Stimulated activated CD4-positive, alpha-beta T cell treated with anti-CD3 and anti-CD28 coated beads, Interleukin-2, amount 100 ng/mL, for 48 hours (primary cell): ENCODE results near the gene RBM22.
"Not testable (repeated sequence)": the region's sequence is repeated elsewhere in the genome, so short reads cannot be mapped to it uniquely, and the experiment has no call there.

Source experiments
- DNase-seq, 2 donors: peaks; one replicate each; pipeline ENCODE4 v3.0.0-alpha.2; 2020

Gene RBM22

DNA sequence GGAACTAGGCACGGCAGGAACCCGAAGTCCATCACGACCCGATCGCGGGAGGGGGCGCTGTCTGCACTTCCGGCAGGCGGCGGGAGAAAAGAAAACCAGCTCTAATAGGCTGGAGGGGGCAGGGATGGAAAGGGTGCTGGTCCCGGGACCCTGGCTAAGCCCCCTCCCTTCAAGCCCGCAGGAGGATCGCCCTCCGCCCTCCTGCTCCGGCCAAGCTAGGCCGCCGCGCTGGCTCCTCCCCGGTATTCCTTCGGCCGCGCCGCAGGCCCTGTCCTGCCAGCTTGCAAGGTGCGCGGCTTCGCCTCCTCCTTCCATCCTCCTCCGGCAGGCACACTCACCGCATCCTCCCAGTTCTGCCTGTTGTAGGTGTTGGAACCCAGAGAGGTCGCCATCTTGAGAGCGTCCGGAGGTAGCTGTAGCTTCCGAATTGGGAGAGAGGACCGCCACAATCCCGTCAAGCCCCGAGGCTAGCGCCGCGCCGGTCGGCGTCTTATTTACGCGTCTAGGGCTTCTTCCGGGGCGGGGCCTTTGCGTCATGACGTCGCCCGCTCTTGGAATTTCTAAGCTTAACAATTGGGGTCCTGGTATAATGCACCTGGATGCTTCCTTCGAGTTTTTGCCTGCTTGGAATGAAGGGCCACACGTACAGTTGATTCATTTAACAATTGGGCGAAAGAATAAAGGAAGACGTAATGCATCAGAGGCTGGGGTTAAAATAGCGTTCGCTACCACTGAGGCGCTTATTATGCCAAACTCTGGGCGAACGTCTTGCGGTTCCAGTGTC lies at the start of gene RBM22:
Gene RBM22 (minus strand): TSS at position 469 of the 784 bp plus-strand sequence. CDS start 77 bp downstream, at position 392.
- peak; percentile 84 to 87 for DNase-seq

DNA sequence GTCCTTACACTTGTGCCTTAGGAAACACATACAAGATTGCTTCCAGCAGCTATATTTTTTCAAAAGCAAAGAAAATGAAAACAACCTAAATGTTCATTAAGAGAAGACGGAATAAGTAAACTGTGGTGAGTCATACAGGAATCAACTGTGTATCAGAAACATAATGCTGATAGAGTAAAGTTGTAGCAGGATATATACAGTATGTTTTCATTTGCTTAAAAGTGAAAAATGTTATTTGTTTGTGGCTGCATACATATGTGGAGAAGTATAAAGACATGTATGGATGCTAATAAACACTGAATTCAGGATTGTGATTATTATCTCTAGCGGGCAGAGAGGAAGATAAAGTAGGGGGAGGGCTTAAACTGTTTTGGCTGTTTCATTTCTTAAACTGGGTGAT lies 49.6 kb upstream of the RBM22 start:
- no peak for DNase-seq

DNA sequence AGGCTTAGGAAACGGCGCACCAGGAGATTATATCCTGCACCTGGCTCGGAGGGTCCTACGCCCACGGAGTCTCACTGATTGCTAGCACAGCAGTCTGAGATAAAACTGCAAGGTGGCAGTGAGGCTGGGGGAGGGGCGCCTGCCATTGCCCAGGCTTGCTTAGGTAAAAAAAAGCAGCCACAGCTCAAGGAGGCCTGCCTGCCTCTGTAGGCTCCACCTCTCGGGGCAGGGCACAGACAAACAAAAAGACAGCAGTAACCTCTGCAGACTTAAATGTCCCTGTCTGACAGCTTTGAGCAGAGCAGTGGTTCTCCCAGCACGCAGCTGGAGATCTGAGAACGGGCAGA lies 42.3 kb upstream of the RBM22 start:
- DNase-seq: not testable (repeated sequence)

DNA sequence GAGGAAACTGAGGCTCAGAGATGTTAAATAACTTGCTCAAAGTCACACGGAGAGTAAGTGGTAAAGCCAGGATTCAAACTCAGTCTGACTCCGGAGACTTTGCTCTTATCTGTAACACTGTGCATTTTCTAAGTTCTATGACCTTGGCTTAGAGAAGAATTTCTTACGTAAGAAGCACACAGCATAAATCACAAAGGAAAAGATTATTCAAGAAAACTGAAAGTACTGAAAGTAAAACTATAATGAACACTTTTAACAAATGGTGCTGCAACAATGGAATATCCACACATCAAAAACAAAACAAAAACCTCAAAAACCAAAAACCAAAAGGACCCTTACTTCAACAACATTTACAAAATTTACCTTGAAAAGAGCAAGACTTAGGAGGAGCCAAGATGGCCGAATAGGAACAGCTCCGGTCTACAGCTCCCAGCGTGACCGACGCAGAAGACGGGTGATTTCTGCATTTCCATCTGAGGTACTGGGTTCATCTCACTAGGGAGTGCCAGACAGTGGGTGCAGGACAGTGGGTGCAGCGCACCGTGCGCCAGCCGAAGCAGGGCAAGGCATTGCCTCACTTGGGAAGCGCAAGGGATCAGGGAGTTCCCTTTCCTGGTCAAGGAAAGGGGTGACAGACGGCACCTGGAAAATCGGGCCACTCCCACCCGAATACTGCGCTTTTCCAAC lies 41.7 kb upstream of the RBM22 start:
- not testable (repeated sequence) for DNase-seq

DNA sequence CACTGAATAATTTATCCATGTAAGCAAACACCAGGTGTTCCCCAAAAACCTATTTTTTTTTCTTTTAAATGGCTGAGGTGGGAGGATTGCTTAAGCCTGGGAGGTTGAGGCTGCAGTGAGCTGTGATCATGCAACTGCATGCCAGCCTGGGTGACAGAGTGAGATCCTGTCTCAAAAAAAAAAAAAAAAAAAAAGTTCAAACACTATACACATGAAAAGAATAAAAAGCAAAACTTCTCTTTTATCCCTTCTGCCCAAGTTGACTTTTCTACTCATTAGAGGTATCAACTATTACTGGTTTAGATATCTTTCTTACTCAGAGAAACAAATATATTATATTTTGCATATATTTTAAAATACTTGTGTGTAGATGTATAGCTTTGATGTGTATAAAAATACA lies 40.1 kb upstream of the RBM22 start:
- DNase-seq: no peak

DNA sequence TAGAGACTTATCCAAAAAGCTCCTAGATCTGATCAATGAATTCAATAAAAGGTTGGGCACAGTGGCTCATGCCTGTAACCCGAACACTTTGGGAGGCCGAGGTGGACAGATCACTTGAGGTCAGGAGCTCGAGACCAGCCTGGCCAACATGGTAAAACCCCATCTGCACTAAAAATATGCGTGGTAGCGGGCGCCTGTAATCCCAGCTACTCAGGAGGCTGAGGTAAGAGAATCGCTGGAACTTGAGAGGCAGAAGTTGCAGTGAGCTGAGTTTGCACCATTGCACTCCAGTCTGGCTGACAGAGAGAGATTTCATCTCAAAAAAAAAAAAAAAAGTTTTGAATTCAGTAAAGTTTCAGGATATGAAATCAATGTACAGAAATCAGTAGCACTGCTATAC lies 38.0 kb upstream of the RBM22 start:
- no peak for DNase-seq

DNA sequence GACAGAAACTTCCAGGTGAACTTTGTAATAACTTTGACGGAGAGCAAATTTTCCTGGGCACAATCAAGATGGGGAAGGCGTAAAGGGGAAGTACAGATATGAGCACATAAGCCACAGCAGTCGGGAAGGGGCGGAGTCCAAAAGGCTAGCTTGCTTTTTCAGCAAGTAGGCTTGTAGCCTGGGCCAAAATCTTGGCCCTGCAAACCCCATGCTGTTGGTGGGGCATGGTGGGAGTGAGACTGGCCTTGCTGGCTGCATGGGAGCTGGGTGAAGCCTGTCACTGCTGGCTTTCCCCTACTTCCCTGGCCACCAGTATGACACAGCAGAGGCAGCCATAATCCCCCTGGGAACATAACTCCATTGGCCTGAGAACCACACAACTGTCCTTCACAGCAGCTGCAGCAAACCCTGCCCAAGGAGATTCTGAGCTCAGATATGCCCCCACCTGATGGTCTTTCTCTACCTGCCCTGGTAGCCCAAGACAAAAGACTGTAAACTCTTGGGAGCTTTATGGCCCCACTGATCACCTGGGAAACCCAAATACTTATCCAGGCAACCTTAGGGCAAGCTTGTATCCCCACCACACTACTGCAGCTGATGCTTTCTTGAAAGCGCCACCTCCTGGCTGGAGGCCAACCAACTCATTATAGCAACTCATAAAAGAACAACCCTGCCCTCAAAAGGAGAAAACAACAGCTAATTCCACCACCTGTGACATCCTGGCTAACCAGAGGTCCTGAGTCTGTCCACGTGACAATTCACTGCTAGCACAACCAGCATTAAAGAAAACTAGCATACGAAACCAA lies 33.9 kb upstream of the RBM22 start:
- peak in 1 of 2 donors; percentile 8 for DNase-seq

DNA sequence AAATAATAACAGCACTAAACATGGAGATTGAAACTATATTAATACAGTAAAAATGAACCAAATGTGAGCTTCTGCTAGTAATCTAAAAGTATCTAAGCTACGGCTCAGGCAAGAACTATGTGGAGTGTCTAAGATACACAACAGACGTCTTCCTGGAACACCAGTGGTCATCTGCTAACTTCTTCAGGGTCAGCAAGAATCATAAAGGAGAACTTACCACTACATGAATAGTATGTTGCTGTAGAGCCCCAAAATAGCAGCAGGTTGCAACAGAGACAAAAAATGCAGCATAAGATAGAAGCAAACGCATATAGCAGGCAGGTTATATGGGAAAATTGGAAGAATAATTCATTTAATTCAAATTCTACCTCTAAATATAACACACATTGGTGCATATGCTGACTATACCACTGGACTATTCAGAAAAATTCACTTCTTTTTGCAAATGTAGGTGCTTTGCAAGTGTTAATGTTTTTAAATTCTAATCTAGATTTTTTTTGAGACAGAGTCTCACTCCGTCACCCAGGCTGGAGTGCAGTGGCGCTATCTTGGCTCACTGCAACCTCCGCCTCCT lies 30.9 kb upstream of the RBM22 start:
- DNase-seq: no peak

DNA sequence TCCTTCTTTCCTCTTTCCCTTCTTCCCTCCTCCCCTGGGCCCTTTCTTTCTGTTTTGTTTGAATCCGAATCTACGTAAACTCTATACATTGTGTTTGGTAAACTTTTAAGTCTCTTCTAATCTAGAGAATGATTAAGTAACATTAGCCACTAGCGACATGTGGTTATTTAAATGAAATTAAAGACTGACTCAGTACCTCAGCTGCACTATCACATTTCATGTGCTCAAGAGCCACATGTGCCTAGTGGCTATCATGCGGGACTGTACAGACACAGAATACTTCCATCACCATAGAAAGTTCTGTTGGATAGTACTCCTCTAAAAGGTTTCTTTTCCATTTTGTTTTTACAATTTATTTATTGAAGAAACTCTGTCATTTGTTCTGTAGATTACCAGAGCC lies 29.0 kb upstream of the RBM22 start:
- DNase-seq: no peak

DNA sequence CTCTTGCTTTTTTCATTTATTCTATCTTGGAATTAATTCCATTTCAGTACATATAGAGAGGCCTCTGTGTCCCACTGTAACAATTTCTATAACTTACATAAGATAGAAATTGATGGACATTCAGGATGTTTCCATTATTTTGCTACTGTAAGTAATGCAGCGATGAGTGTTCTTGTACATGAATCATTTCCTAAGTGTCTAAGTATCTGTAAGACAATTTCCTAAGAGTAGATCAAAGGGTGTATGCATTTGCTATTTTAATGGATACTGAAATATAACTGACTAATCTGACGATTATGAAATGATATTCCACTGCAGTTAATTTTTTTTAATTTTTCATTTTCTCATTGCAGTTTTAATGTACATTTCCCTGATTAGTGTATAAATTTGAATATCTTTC lies 23.0 kb upstream of the RBM22 start:
- no peak for DNase-seq

DNA sequence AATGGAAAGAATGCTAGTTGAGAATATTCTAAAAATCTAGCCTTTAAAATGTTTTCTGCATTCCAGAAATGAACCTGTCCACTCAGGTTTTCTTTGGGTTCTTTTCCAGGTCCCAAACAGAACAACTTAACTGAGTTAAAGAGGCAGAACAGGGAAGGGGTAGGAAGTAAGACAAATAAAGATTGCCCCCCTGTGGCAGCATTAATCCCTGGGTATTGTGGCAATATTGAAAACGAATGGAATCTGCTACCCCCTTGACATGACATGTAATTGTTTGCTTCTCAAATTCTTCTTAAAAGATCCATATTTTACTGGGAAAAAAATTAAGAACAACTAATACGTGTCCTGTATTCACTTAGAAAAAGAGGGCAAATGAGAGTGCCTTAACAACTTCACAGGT lies 9.3 kb upstream of the RBM22 start:
- no peak for DNase-seq

DNA sequence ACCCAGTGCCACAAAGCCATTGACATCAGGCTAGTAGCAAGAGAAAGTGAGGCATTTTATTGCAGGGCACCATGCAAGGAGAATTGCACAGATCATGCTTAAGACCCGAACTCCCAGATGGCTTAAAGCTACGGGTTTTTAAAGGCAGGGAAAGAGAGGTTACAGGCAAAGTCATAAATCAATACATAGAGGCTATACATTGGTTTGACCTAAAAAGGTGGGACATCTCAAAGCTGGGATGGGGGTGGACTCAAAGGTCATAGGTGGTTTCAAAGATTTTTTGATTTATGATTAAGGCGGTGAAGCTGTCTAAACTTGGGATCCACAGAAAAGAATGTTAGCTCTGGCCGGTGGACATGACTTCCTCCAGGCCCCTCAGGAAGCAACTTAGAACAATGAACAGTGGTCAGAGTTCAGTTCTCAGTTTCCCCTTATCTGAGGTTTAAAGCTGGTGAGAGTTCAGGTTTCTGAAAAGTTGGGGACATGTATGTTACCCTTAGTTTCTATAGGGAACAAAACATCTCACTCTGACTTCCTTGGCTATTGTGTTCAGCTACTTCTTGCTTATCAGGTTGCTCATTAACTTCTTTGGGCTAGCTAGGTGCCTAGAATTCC lies 6.0 kb upstream of the RBM22 start:
- DNase-seq: no peak

DNA sequence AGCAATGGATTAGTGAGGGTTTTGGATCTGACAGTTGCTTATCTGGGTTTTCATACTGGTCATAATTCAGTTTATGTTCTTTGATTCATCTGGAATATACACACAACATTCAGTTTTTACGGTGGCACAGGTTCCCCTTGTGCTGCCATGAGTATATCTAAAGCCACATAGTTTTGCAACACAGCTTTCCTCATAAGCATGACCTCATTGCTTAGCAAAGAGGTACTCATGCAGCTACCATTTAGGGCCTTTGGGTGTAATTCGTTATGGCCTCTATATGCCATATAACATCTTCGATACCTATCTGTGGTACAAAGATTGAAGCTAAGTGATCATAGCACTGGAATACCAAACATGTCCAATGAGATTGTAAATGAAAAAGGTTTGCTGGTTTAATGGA lies 2.9 kb upstream of the RBM22 start:
- no peak for DNase-seq

DNA sequence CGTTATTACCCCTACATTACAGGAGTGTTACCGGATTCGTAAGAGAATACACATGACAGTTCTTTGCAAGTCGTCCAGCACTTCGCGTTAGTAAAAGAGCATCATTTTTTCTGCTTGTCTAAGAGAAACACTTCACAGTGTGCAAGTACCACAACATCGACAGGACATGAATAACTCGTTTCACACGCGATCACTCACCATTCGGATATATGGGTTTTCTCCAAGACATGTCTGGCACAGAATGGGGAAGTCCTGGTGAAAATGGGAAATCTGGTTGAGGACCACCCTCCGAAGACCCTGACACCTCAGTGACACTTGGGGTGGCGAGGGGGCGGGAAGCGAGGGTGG lies 642 bp downstream of the RBM22 start:
- no peak for DNase-seq

DNA sequence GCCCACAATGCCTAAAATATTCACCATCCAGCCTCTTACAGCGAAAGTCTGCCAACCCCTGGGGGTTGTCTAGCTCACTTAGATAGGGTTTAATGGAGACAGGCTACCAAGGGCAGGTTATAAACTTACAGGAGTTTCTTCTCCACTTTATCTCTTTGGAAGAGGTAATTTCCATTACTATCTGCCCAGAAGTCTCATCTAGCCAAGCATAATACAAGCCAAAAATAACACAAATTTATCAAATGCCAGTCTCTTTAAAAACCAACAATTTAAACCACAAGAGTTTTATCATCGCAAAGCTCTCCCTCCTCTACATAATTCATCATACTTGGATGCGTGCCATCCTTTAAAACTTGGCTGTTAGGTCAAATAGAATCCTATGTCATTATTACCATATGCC lies 6.2 kb downstream of the RBM22 start:
- no peak for DNase-seq

DNA sequence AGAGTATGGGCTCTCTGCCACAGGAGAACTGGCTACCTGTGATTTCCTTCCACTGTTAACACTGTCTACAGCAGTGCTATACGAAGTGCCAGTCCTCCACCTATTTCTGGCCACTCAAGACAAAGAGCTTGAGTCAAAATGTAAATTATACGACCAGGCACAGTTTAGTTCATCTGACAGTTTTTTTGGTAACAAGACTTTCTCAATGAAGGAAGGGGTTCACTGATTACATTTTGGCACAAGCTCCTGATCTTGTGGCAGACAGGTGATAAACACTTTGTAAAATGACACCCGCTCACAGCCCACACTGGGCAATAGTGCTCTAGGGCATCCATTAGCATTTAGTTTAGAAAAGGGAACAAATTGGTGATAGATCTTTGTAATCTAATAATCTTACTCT lies 8.6 kb downstream of the RBM22 start:
- DNase-seq: no peak

DNA sequence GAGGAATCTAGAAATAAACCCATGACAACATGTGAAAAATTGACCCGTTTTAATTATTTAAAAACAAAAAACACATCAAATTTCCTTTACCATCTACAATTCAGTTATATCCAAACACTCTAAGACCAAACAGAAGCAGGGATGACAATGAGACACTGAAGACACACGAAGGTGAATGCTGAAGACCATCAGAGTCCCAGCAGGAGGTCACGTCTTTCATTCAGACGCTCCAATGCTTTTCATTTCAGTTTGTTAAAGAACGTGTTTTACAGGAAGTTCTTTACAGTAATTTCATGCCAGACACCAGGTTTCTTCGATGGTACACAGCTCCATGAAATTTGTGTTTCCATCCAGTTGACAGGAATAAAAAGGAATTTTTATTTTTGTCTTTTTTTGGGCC lies 10.1 kb downstream of the RBM22 start:
- no peak for DNase-seq

DNA sequence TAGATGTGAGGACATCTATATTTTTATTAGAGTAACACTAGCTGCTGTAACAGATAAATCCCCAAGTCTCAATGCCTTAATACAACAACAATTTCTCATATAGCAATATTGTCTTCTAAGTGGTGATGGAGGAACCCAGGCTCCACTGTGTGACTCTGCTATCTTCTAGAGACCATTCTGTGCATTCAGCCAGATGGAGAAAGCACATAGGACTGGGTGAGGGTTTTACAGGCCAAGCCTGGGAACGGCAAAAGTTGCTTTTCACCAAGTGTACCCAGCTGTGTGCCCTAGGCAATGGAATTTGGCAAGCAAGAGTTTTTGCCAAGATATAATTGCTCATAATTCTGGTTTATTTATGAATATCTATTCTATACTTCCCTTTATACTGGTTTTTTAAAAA lies 11.7 kb downstream of the RBM22 start:
- DNase-seq: no peak

DNA sequence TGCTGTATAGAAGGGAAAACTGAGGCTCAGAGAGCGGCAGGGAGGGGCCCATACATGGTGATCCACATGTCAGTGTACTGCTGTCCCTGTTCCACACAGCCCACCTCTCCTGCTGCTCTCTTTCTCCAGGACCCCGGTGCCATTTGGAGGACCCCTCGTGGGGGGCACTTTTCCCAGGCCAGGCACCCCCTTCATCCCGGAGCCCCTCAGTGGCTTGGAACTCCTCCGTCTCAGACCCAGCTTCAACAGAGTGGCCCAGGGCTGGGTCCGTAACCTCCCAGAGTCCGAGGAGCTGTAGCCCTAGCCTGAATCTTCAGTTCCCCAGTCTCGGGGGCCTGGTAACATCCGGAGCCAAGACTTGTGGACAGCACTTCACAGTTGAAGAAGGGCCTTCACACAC lies 24.3 kb downstream of the RBM22 start:
- no peak for DNase-seq

DNA sequence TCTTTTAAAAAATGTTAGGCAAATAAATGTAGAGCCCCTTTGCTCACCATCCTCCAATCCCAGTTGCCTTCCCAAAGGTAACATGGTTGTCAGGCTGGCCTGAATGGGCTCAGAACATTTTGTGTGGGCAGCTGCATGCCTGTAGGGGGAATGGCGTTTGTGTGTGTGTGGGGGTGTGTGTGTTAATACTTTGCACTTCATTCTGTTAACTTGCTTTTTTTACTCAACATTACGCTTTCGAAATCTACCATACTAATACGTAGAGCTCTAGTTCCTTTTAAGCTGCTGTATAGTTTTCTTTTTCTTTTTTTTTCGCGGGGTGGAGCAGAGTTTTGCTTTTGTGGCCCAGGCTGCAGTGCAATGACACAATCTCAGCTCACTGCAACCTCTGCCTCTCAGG lies 25.8 kb downstream of the RBM22 start:
- DNase-seq: no peak

DNA sequence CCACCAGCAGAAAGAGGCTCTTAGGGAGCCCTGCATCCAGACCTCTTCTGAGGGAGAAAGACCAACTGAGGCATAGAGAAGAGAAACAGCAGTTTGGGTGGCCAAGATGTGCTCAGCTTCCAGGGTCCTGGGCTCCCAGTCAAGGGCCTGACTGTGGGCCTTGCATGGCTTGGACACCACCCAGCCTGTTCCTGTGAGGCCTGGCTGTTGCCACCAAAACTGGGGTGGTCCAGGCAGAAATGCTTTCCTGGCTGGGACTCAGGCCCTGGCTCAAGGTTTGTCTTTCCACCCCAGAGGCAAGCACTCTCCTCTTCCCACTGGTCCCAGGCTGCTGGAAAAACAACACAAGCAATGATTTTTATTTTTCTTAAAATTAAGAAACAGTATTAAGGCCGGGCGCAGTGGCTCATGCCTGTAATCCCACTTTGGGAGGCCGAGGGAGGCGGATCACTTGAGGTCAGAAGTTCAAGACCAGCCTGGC lies 26.5 kb downstream of the RBM22 start:
- no peak for DNase-seq

DNA sequence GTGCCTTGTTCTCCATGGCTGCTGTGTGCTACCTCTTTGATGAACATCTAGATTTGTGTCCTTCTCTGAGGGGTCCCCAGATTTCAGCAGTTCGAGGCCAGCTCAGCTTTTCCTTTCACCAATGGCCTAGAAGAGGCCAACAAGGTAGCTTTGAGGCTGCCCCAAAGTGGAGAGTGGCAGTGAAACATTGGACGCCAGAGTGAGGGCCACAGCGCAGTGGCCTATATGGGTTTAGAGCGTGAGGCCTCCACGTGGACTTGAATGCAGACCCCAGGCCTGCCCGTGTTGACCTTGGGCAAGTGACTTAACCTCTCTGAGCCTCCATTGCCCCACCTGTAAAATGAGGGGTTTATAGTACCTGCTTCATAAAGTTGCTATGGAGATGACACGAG lies 28.0 kb downstream of the RBM22 start:
- DNase-seq: no peak

DNA sequence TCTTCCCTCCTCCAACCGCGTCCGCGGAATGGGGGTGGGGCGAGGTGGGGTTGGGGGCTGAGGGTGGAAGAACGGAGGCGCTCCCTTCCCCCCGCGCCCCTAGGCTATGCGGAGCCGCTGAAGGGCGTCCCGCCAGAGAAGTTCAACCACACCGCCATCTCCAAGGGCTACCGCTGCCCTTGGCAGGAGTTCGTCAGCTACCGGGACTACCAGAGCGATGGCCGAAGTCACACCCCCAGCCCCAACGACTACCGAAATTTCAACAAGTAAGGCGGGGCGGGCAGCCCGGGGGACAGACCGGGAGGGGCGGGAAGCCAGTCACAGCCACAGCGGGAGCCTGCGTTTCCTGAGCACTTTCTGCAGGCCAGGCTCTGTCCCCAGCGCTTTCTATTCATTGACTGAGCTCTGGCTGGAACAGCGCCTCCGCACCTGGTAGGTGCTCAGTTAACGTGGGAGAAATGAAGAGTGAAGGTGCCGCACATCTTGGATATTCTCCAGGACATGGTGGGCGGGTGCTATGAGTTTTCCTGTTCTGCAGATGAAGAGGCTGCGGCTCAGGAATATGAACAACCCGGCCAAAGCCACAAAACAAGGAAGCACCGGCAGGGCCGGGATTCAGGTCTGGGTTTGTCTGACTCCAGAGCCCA lies 28.5 kb downstream of the RBM22 start:
- peak; percentile 10 to 17 for DNase-seq
